HG03439 (cell line): ENCODE data around the gene CNGA1.

Experiments used
- ATAC-seq: cut with Tn5 transposase; IDR thresholded peaks from one replicate; pipeline ENCODE4 v1.9.1; 2021; ENCODE audit warnings: mild to moderate bottlenecking, moderate library complexity; ENCODE audit not compliant: unreplicated experiment

CNGA1 gene

GRCh38 chr4:48016141-48017107, at the start of gene CNGA1, which contains the start of gene NIPAL1:
Gene CNGA1 (minus strand): TSS chr4:48016681. CDS start chr4:47952689, 63,992 bp downstream.
Gene NIPAL1 (plus strand): TSS chr4:48016772. CDS start chr4:48016840, 68 bp downstream.
- ATAC-seq, result peak; percentile 95

DNA sequence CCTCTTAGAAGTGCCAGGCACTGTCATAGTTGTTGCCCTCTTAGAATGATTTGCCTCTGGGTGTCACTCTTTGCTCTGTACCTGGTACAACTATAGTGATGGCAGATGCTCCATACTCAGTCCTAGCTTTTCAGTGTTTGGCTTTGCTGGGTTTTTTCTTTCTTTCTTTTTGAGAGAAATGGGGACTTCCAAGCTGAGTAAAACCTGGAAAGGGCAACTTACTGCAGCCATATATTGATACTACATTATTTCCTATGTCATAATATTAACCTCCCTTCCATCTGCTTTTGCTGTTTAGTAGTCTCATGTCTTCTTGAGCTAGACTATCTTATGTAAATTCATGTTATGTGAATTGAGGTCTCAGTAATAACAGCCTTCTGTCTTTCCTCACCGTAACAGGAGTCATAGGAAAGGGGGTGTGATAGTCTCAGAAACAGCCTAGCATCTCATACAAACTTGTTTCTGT, 49.1 kb upstream of the CNGA1 start:
- ATAC-seq, result peak; percentile 82

GRCh38 chr4:48064349-48064748, 47.9 kb upstream of the CNGA1 start:
- no peak for ATAC-seq

GRCh38 chr4:48058617-48059530, 42.4 kb upstream of the CNGA1 start:
- no peak for ATAC-seq

DNA sequence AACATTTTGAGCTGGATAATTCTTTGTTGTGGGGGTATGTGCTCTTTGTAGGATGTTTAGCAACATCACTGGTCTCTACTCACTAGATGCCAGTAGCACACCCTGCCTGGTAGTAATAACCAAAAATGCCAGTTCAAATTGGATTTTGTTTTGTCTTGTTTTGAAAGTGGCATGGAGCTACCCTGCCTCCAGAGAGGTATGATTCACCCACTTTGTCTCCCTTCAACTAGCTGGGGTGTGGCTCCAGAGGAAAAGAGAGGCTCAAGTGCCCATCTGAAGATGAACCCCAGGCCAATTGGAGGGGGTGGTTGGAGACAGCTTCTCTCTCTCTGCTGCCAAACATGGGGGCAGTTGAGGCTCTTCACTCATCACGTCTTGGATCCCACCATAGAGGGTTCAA, 34.6 kb upstream of the CNGA1 start:
- no peak for ATAC-seq

DNA sequence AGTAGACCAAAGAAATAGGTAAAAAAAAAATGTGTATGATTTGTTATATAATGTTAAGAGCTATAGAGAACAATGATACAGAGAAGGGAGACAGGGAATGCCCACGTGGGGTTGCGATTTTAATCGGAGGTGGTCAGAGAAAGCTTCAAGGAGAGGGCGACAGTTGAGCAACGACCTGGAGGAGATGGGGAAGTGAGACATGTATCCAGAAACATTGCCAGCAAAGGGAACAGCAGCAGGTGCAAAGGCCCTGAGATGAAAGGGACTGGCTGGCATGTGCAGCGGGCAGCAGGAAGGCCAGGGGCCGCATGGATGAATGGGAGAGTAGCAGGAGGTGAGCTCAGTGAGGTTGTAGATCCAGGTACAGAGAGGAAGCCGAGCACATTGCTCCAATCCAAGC, 33.0 kb upstream of the CNGA1 start:
- ATAC-seq, result no peak

DNA sequence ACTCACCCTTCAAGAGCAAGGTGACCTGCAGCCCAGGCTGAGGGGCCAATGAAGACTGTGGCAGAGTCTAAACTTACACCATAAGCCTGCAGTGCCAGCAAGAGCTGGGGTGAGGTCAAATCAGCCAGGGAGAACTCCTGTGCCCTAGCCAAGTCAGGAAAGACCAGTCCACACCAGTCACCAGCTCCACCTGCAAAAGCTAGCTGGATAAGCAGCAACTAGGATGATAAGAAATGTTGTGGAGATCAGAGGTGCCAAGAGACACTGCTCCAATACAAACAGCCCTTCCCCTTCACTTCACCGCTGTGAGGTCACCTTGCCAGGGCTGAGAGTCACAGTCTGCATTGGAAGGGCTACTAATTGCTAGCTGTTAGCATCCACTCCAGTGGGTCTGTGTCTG, 31.4 kb upstream of the CNGA1 start:
- peak; percentile 24 for ATAC-seq

DNA sequence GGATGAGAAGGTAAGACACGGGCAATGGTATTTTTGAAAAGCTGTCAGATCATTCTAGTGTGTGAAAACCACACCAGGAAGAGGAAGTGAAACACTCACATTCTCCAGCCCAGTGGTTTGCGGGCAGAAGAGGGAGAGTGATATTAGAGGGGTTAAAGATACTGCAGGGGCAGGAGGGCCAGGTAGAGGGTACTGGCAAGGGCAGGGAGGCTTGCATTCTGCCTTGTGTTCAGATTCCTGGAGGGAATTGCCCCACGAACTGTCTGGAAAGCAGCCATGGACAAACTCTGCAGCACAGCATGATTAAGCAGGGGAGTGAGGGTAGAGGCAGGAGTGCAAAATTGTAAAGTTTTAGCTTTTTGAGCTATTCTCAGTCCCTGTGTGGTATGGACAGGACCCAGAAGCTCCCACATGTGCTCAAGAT, 31.0 kb upstream of the CNGA1 start:
- ATAC-seq, result peak; percentile 97

GRCh38 chr4:48046059-48046458, 29.6 kb upstream of the CNGA1 start:
- no peak for ATAC-seq

DNA sequence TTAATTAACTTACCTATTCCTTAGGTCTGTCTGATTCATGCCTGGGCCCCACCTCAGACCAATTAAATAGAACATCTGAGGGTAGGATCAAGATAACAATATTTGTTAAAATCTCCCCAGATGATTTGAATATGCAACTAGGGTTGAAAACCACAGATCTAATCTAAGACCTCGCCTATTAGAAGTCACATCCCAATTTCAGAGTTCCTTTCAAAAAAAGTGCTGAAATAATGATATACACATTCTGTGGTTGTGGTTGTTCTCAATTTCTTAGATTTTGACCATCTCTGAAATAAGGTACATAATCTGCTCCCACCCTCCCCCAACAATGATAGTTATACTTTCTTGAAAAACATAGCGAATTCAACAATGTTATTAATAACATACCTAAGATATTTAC, 27.8 kb upstream of the CNGA1 start:
- ATAC-seq, result no peak

- ATAC-seq, result no peak
Measured at GRCh38 chr4:48043504-48043903, 27.0 kb upstream of the CNGA1 start.

DNA sequence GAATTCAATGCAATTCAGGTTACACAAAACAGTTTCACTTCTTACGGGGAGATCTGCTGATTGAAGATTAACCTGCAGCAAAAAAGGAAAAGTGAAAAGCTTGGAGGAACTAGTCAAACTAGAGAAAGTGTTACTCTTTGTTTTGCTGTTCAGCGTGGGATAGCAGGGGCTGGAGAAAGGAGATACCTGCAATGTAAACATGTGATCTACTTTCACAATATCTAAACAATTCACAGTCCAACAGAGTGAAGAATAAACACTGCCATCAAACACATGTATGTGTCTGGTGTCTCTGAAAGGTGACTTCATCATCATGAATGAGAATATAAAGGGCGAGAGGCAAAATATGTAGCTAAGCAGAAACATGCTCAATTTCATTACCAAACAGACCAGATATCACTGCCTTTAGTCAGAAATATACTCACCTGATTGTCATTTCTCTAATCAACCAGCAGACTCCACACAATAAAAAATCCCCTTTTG, 26.5 kb upstream of the CNGA1 start:
- no peak for ATAC-seq

- no peak for ATAC-seq
Measured at GRCh38 chr4:48041535-48042137, 25.2 kb upstream of the CNGA1 start.

DNA sequence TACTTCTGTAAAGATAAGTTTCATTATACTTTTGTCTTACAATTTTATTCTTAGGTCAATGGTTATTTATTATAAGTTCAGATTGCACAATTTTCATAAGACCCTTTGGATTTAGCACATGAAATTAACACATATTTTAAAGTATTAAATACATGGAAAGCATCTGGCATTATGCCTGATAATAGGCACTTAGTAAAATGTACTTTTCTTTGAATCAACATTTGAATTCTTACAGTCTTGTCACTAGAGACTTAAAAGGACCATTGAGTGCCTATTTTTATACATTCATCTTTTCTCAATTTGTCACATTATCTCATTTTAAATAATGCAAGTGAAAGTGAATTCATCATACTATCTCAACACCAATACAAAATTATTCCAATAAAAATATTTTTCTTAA, 23.1 kb upstream of the CNGA1 start:
- ATAC-seq, result no peak

DNA sequence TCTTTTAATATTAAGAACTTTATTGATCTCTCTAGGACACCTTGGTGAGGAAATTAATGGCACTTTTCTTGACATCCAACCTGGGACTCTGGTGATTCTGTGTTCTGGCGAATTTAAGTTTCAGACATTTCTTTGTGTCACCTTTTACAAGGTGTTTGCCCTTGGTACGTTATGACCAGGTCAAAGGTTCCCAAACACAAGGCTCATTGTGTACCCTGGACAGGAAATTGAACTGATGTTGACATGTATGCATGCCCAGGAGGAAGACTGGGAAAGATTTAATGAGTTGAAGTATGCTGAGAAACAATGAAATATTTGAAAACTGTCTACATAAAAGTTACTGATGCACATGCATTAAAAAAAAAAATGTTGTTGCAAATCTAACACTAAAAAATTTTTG, 22.2 kb upstream of the CNGA1 start:
- no peak for ATAC-seq

DNA sequence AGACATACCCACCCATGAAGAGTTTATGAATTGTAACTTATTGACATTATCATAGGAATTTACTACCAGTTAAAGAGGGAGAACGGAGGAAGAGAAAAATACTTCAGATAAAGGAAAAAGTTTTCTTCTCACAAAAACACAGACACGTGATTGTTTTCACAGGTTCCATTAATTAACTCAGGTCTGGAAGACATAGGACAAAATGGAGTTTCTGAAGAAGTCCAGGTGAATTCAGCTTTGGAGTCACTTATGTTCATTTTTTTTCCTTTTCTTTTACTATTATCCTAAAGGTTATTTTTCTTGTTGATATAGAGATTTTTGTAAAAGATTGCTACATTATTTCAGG, 20.6 kb upstream of the CNGA1 start:
- ATAC-seq, result no peak

DNA sequence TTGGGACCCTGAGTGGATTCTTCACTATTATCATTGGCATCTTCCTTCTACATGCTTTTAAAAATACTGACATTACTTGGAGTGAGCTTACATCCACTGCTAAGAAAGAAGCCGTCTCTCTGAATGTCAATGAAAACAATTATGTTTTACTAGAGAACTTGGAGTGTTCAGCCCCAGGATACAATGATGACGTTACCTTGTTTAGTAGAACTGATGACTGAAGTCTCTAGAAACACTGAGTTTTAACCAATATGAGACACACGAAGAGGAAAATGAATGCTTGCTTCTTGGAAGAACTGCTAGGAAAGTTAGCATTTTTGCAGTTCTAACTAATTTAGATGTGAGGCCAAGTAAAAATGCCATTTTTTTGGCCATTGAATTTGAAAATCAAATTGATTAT, 19.5 kb upstream of the CNGA1 start:
- ATAC-seq, result no peak

- peak; percentile 39 for ATAC-seq
Measured at GRCh38 chr4:48033825-48034413, 17.4 kb upstream of the CNGA1 start.

DNA sequence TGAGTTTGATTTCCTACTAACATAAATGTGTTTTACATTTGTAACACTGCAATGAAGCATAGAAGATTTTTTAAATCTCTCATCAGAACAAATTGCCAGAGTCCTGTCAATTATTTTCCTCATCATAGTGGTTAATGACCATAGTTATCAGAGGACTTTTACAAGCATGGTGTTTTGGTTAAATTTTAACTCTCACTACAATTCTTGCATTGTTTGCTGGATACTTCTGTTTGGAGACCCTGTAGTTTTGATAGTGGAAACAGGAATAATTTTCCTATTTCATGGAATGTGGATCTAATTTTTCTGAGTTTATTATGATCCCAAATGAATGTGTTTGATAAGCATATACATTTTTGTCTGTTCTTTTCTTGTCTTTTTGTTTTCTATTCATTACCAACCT, 16.9 kb upstream of the CNGA1 start:
- ATAC-seq, result no peak

GRCh38 chr4:48032721-48033120, 16.2 kb upstream of the CNGA1 start:
- no peak for ATAC-seq
